DMS53 treated with DMSO at 0.1 percent for 48 hours (cell line): Measurements from ENCODE around the gene NMNAT2.

Experiments used
- DNase-seq: peaks from one replicate; lab custom pipeline; 2025; ENCODE audit not compliant: unreplicated experiment; lab: John Stamatoyannopoulos, UW

The NMNAT2 gene

DNA sequence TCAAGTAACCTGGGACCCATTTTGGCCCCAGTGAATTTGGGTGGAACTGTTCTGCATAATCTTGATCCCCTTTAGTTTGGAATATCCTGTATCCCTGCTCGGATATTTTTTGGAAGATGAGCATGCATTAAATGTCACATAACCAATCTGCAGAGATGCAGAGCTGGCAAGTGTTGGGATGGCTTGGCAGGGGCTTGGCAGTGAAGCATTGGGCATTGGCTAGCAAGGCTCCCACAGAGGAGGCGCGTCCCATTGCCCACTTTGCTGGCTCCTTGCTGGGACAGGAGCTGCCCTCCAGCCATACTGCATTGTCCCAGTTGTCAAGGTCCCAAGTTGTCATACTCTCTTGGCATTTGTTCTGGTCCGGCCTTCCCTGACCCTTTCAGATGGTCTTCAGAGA is 202.2 kb downstream of the NMNAT2 start:
- no peak for DNase-seq

DNA sequence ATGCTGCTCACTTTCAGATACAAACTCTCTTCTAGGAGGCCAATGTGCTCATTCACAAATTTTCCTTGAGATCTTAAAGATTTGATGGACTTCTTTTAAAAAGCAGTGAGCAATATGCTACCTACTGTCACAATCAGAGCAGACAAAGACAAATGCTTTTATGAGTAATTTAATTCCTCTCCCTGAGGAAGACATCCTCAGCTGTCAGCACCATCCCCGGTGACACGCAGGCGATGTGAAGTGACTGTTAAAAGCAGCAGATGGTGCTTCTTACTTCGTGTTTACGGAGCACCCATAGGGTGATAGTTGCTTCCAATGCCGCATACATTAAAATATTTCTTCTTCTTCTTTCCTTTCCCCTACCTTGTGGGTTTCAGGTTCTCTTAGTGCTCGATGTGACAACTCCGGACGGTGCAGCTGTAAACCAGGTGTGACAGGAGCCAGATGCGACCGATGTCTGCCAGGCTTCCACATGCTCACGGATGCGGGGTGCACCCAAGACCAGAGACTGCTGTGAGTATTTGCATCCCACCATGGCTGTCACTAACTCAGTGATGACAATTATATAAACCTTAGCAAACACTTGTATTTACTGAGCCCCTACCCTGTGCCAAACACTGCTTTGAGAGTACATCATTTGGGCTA is 203.0 kb downstream of the NMNAT2 start:
- no peak for DNase-seq

DNA sequence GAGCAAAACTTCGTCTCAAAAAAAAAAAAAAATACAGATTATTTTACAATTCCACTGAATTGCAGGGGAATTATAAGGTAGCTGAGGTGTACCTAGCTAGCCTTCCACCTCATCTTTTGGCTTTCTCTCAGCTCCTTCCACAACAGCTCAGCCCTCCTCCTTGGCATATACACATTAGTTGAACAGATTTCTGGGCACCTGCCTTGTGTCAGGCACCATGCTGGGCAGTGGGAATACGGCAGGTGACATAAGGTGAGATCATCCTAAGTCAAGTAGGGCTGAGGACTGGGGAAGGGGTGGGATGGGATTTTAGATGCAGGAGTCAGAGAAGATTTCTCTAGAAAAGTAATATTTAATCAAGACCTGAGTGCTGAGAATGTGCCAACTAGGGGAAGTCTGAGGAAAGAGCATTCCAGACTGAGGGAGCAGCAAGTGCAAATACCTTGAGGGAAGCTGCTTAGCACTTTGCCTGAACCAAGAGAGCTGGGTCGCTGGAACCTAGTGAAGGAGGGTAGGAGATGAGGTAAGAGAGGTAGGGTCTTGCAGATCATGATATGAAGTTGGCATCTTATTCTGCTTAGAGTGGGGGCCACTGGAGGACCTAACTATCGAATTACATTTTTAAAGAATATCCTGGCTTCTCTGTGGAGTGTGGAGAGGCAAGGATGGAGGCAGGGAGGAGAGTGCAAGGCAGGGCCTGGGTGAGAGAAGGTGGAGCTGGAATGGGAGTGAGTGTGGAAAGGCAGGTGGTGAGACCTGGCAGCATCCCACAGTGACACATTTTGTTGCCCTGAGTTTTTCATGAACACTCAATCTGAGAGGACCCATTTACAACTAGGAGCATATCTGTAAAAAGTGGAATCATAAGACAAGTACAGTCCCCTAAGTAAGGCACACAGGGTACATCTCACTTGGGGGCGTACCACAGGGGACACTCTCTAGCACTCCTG is 203.9 kb downstream of the NMNAT2 start:
- no peak for DNase-seq

DNA sequence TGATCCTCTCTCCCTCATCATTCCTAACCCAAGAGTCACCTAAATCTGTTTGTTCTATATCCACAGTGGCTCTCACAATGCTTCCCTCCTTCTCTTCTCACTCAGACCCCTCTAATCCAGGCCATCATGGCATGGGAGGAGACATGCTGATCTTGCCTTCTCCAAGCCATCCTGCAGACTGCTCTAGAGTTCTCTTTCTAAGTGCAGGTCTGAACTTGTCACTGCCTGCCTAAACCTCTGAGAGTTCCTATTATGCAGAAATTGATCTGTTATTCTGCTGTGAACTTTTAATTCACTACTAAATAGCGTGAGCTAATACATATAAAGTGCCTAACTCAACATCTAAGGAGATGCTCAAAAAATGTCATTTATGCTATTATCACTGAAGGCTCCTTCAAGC is 205.3 kb downstream of the NMNAT2 start:
- DNase-seq: no peak

DNA sequence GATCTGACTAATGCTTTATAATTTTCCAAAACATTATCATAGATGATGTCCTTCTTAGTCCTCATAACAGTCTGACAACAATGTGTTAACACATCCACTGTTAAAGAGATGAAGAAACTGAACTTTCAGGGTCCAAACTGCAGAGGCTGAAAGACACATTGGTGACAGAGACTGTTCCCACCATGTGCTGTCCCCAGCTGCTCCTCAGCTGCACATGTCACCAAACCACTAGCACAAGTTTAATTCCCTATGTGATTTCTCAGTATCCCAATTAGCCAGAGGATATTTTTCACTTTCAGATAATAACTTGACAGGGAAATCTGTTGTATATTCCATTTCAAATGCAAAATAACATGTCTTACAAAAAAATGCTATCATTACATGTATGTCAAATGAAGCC is 207.5 kb downstream of the NMNAT2 start:
- no peak for DNase-seq

DNA sequence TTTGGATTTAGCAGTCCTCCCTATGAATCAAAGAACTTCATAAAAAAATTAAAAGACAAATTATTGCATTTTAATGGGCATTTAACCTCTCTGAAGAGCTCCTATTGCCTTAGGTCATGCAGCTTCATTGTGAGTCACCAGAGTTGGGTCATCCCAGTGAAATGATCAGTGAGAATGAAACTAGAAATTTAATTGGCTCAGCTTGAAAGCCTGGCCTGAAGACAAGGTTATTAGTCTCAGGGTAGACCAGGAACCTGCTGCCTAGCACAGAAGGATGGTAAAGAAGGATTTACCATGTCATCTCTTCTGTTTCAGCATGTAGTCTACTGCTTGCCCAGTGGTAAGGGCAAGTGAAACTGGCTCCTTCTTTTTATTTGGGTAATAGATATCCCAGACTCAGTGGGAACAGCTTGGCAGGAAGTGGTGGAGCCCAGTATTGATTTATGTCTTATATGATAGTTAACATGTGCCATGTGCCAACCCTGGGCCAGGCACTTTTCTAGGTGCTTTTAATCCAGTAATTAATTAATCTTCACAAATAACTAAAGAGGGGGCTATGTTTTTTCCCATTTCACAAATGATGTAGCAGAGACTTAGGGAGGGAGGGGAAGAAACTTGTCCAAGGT is 208.5 kb downstream of the NMNAT2 start:
- peak; percentile 34 for DNase-seq

DNA sequence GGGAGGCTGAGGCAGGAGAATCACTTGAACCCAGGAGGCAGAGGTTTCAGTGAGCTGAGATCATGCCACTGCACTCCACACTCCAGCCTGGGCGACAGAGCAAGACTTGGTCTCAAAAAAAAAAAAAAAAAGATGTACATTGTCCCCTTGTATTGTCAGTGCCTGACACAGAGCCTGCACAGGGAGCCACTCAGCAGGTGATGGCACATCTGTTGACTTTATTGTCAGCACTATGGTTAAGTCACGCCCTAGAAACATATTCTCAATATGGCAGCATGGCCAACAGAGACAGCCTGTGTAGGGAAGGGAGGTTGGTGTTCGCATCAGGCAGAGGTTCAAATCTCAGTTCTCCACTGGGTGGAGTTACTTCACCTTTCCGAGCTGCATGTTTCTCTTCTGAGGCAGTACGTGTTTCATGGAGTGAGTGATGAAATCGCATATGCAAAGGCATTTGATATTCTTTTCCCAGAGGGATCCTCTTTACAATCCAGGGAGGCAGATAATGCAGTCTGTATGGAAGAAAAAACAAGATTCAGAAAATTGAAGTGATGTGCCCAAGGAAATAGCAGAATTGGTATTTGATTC is 211.6 kb downstream of the NMNAT2 start:
- DNase-seq: no peak

DNA sequence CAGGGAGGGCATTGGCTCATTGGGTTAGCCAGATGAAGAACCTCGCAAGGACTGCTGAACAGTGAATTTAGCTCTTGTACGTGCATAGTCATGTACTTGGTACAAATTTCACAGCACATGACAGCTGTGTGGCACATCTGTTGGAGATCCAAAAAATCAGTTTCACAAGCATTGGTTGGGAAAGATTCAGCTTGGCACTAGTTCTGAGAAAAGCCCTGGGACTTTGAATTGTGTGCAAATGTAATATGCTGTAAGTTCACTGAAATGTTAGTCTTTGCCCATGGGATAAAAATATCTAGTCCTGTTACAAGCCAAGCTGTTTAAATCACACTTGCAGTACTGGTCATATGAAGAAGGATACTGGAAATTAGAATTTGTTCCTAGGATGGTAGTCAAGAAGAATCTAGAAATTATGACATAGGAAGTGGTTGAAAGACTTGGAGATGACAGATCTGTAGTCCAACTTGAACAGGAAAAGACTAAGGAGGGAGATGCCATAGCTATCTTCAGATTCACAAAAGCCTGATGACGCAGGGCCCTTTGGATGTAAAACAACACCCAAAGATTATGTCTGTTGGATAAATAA is 212.9 kb downstream of the NMNAT2 start:
- DNase-seq: no peak

DNA sequence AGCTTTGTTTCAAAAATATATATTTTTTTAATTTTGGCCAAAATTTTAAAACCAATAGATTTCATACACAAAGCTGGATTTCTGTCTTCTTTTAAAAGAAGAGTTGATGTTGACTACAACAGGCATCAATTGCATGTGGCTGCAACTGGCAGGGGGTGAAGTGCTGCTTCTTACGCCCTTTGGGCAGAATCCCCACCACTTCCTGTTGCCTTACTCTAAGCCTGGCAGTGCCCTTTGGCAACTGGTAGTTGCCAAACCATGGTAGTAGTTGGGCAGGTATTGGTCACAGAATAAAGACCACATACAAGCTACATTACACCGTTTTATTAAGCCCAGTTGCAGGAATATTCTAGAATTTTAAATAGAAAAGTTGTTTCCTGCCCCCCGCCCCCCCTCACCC is 215.1 kb downstream of the NMNAT2 start:
- no peak for DNase-seq

DNA sequence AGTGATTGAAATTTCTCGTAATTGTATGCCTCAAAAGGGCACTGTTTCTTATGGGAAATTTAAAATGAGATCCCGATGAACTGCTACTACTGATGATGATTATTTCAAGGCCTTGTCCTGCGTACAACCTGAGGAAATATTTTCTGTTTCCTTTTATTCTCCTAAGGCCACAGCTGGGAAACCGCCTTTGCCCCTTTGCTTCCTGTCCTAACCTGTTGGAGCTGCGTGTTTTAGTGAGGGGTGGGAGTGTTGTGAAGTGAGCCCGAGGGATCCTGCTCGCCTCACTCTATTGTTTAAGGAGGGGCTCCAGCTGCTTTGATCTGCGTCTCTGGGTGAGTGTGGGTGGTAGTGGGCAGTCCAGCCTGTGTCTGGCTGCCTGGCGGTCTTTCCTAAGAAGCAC is 217.7 kb downstream of the NMNAT2 start:
- DNase-seq: no peak

DNA sequence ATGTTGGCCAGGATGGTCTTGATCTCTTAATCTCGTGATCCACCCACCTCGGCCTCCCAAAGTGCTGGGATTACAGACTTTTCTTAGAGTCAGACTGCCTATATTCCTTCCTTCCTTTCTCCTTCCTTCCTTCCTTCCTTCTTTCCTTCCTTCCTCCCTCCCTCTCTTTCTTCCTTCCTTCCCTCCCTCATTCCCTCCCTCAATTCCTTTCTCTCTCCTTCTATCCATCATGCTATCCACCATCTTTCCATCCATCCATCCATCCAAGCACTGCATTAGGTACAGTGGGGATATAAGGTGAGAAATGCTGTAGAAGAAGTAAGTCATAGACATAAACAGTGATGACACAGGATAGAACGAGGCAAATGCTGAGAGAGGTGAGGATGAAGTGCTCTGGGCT is 218.9 kb downstream of the NMNAT2 start:
- no peak for DNase-seq

DNA sequence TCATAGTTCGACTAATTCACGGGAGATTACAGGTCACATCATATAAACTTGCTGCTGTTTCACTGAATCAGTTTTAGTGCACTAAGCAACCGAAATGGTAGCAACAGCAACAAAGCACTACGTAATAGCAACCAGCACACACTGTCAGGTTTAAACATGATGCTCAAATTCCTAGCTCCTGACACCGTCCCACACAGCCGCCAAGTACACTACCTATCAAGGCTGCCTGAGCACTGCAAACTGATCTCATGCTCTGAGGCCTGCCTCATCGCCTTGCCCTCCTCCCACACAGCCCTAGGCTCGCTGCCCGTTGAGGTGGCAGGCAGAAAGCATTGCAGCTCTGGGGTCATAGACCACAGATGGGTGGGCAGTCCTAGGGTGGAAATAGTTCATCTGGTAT is 219.7 kb downstream of the NMNAT2 start:
- DNase-seq: no peak
